NCI-H2227 (cell line): ENCODE results near the gene KRTAP10-8.
"Not testable (repeated sequence)": the region's sequence is repeated elsewhere in the genome, so short reads cannot be mapped to it uniquely, and the experiment has no call there.

Source experiments
- DNase-seq: peaks from one replicate; lab custom pipeline; 2025; ENCODE audit not compliant: unreplicated experiment; lab: John Stamatoyannopoulos, UW

KRTAP10-8 gene

DNA sequence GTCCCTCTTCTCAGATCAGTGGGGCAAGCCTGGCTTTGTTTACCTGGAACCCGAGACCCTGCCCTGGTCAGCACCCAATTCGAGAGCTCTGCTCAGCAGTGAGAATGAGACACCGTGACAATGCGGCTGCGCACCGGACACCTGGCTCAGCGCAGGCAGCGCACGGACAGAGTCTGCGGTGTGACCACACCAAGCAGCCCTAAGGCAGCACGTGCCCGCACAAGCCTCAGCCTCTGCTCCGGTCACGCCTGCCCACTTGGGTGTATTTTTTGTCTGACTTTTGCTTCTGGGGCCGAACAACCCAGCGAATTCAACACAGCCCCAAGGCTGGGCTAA, 4.7 kb downstream of the KRTAP10-8 start:
- DNase-seq = no peak

DNA sequence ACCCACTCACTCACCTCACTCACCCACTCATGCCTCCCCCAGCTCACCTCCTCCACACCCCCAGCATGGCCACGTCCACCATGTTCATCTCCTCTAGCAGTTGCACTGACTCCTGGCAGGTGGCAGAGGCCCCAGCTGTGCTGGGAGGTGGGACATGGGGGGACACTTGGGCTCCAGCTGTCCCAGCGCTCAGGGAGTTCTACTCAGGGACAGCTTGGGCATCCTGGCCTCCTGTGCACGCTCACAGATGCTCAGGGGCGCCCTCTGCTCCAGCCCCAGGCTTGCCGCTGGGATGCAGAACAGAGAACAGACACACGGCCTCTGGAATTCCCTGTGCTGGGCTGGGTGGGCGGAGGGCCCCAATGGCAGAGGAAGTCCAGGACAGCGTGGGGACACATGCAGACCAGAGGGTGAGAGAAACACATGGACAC, 5.2 kb downstream of the KRTAP10-8 start:
- no peak for DNase-seq

DNA sequence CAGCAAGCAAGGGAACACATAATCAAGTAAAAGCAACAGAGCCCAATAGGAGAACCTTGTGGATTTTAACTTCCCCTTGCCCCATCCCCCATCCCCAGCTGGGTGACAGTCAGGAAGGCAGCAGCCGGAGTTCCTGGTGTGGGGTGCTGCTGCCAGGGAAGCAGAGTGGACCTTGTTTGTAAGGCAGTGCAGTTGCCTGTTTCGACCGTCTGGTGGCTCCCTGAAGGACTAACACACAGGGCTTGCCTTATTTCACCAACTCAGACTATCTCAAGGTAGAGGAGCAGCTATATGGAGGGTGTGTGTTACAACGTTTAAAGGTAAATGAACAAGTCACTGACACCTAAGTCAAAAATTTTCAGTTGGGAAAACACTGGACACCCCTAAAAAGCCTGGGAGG, 6.6 kb downstream of the KRTAP10-8 start:
- DNase-seq = no peak

DNA sequence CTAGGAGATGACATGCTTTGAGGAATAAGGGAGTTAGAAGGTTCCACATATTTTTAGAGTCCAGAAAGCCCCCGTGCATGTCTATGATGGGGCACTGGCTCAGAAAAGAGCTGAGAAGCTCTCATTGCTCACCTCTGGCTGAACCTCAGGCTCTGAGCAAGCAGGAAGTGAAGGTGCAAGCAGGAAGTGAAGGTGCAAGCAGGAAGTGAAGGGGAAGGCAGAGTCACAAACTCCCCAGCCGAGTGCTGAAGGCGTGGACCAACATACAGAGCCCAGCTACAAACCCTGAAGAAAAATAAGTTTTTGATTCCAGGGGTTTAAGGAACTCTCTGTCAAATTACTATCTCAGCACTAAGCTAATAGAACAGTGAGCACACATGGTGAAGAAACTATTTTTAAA, 7.0 kb downstream of the KRTAP10-8 start:
- DNase-seq = no peak

DNA sequence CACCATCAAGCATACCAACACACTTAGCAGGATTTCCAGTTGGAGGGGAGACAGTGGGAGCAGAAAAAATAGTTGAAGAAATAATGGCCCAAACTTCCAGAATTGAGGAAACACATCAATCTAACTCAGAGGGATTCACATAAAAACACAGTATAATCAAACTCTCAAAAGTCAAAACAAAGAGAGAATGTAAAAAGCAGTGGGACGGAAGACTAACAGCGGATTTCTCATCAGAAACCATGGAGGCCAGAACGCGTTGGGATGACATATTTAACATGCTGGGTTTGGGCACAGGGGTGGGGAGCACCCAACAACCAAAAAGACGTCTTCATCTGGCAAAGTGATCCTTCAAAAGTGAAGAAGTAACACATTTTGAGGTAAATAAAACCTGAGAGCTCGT, 8.0 kb downstream of the KRTAP10-8 start:
- DNase-seq = no peak

DNA sequence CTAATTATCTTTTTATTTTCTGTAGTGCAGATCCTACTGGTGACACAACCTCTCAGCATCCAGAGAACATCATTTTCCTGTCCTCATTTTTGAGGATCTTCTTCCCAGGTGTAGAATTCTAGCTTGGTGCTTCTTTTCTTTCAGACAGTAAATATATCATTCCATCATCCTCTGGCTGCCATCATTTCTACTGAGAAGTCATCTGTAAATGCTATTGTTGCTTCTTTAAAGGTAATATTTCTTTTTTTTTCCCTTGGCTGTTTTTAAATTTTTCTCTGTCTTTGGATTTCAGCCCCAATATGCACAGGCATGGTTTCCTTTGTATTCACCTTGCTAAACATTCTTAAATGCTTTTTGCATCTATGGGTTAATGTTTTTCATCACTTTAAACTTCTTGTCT, 11.7 kb downstream of the KRTAP10-8 start:
- DNase-seq = no peak

DNA sequence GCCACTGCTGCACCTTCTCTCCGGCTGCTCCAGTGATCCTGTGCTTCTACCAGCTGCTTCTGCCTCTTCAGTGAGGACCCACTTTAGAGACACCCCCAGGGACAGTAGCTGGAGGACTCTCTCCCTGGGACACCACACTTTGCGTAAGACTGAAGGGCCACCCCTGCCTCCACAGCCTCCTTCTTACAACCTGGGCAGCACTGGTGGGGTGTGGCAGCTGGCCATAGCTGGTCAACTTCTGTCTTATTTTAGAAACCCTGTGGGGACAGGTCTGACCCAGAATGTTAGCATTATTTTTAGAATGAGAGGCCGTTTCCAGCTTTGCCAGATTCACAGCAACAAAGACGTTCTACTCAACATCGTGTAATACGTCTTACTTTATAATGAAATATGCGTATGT, 13.9 kb downstream of the KRTAP10-8 start:
- no peak for DNase-seq

DNA sequence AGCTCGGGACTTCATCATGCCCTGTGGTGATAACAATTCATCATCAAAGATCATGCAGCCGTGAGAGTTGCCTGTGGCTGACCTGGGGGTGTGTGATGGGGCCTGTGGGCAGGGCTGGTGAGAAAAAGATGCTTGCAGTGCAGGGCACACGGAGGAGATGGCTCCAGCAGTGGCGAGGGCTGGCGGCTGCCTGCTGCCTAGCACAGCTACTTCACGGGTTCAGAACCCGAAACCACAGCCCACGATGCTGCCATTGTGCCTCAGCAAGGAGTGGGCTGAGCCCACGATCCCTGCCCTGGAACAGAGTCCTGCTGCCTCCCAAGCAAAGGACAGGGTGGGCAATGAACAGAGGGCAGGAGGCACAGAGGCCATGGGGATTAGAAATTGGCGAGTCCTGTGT, 14.4 kb downstream of the KRTAP10-8 start:
- no peak for DNase-seq

DNA sequence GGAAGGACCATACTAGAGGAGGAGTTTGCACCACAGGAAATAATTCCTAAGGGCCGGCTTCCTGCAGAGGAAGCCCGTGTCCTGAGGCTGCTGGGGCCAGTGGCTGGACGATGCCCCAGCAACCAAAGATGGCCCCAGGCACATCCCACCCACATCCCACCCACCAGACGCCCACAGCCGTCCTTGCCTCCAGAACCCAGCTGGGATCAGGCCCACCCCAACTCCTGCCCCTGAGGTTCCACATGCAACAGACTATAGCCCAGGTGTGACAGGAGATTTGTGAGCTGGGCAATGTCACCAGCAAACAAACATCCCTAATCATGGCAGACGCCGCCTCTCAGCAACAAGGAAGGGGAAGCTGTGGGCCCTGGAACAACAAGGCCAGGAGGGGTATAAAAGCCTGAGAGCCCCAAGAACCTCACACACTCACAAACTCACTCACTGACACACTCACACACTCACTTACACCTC, 14.8 kb downstream of the KRTAP10-8 start, which contains the start of gene KRTAP10-9:
Gene KRTAP10-9 (plus strand): TSS at position 421 of the 471 bp plus-strand sequence. CDS start 79 bp downstream, outside the sequence.
- DNase-seq = no peak

DNA sequence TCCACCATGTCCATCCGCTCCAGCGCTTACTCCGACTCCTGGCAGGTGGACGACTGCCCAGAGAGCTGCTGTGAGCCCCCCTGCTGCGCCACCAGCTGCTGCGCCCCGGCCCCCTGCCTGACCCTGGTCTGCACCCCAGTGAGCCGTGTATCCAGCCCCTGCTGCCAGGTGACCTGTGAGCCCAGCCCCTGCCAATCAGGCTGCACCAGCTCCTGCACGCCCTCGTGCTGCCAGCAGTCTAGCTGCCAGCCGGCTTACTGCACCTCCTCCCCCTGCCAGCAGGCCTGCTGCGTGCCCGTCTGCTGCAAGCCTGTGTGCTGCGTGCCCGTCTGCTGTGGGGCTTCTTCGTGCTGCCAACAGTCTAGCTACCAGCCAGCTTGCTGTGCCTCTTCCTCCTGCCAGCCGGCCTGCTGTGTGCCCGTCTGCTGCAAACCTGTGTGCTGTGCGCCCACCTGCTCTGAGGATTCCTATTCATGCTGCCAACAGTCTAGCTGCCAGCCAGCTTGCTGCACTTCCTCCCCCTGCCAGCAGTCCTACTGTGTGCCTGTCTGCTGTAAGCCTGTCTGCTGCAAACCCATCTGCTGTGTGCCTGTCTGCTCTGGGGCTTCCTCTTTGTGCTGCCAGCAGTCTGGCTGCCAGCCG, 15.4 kb downstream of the KRTAP10-8 start:
- not testable (repeated sequence) for DNase-seq

DNA sequence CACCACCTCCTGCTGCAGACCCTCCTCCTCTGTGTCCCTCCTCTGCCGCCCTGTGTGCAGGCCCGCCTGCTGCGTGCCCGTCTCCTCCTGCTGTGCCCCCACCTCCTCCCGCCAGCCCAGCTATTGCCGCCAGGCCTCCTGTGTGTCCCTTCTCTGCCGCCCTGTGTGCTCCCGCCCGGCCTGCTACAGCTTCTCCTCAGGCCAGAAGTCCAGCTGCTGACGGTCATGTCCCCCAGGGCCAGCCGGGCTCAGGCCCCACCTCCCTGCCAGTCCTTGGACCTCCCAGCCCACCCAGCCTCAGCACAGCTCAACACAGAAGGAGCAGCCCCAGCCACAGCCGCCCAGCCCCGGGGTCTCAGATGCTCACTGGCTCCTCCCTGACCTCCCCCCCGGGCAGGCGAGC, 16.0 kb downstream of the KRTAP10-8 start:
- not testable (repeated sequence) for DNase-seq

DNA sequence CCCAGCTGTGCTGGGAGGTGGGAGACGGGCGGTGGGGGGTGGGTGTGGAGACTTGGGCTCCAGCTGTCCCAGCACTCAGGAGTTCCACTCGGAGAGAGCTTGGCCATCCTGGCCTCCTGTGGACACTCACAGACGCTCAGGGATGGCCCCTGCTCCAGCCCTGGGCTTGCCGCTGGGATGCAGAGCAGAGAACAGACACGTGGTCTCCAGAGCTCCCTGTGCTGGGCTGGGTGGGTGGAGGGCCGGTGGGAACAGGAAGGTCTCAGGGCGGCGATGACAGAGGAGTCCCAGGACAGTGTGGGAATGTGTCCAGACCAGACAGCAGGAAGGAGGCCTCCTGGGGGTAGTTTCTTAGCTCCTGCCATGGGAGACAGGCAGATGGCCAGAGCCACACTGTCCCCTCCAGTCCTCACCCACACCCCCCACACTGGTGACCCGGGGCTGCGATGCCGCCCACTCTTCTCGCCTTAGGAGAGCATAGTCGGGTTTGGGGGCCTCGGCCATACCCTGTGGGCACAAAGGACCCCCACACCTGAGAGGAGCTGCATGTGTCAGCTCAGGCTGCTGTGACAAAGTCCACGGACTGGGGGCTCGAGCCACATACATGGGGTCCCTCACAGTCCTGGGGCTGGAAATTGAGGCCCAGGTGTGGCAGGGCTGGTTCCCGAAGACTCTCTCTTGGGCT, 17.0 kb downstream of the KRTAP10-8 start:
- no peak for DNase-seq

DNA sequence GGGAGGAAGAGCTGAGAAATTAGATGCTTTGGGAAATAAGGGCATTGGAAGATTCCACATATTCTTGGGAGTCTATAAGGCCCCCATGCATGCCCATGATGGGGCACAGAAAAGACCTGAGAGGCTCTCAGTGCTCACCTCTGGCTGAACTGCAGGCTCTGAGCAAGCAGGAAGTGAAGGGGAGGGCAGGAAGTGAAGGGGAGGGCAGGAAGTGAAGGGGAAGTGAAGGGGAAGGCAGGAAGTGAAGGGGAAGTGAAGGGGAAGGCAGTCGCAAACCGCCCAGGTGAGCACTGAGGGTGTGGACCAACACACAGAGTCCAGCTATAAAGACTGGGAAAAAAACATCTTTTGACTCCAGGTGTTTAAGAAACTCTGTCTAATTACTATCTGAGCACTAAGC, 18.6 kb downstream of the KRTAP10-8 start:
- DNase-seq = no peak

DNA sequence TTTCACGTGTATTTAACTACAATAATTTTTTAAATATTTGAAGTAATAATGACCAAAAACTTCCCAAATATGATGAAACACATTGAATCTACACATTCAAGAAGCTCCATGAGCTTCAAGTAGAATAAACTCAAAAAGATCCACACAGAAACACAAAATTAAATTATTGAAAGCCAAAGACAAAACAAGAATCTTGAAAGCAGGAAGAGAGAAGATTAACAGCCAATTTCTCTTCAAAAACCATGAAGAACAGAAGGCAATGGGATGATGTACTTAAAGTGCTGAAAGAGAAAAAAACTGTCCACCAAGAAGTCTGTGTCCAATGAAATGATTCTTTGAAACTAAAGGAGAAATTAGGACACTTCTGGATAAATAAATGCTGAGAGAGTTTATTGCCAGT, 20.2 kb downstream of the KRTAP10-8 start:
- DNase-seq = no peak

DNA sequence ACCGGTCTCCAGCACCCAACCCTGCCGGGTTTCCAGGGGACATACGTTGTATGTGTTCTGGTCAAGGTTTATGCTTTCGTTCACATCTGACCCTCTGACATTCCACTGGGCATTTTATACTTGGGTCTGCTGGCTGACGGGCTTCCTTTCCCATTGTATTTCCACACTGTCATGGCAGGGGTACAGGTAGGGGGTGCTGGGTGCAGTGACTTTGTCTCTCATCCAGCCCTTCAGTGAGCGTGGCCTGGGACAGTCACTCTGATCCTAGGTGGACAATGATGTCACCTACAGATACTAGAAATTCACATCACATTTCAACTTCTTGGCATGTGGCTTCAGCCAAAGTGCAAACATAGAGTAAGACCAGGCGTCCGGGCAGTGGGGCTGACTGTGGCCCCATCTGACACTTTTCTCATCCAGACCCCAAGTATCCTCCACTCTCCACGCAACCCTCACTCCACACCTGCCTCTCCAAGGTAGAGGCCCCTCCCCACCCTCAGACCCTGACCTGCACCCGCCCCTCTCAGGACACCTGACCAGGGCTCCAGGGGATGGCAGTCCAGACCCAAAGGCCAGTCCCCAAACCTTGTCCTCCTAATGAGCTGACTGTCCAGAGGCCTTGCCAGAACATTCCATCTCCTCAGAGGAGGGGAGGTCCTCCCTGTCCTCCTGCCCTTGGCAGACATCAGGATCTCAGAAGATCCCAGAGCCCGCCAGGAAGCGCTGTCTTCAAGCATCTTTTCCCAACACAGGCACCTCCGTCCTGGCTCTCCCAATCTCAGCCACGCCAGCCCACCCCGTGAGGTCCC, 24.5 kb downstream of the KRTAP10-8 start:
- DNase-seq = no peak

DNA sequence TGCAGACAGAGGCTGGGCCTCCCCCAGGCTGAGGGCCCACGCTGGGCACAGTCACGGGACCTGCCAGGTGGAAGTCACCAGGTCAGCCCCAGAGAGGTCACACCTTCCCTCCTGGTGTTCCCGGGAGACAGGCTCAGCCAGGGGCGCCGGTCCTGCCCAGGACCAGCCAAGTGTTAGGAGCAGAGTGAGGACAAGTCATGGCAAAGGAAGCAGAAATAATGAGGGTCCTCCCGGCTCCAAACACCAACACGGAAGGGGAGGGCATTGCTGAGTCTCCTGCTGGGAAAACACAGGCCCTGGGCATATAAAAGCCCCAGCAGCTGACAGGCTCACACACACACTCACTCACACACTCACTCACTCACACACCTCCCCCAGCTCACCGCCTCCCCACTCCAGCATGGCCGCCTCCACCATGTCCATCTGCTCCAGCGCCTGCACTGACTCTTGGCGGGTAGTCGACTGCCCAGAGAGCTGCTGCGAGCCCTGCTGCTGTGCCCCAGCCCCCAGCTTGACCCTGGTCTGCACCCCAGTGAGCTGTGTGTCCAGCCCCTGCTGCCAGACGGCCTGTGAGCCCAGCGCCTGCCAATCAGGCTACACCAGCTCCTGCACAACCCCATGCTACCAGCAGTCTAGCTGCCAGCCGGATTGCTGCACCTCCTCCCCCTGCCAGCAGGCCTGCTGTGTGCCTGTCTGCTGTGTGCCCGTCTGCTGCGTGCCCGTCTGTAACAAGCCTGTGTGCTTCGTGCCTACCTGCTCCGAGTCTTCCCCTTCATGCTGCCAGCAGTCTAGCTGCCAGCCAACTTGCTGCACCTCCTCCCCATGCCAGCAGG, 25.4 kb downstream of the KRTAP10-8 start, which contains the start of gene KRTAP10-10:
Gene KRTAP10-10 (plus strand): TSS at position 339 of the 833 bp plus-strand sequence. CDS start 62 bp downstream, at position 401.
- peak; percentile 66 for DNase-seq

DNA sequence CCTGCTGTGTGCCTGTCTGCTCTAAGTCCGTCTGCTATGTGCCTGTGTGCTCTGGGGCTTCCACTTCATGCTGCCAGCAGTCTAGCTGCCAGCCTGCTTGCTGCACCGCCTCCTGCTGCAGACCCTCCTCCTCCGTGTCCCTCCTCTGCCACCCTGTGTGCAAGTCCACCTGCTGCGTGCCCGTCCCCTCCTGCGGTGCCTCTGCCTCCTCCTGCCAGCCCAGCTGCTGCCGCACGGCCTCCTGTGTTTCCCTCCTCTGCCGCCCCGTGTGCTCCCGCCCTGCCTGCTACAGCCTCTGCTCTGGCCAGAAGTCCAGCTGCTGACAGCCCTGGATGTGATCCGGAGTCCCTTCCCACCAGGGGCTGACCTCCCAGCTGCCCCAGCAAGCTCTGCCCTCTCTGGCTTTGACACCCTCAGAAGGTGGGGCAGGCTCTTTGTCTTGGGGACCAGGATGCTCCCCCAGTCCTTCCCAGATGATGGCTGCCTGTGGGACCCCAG, 26.0 kb downstream of the KRTAP10-8 start:
- not testable (repeated sequence) for DNase-seq

DNA sequence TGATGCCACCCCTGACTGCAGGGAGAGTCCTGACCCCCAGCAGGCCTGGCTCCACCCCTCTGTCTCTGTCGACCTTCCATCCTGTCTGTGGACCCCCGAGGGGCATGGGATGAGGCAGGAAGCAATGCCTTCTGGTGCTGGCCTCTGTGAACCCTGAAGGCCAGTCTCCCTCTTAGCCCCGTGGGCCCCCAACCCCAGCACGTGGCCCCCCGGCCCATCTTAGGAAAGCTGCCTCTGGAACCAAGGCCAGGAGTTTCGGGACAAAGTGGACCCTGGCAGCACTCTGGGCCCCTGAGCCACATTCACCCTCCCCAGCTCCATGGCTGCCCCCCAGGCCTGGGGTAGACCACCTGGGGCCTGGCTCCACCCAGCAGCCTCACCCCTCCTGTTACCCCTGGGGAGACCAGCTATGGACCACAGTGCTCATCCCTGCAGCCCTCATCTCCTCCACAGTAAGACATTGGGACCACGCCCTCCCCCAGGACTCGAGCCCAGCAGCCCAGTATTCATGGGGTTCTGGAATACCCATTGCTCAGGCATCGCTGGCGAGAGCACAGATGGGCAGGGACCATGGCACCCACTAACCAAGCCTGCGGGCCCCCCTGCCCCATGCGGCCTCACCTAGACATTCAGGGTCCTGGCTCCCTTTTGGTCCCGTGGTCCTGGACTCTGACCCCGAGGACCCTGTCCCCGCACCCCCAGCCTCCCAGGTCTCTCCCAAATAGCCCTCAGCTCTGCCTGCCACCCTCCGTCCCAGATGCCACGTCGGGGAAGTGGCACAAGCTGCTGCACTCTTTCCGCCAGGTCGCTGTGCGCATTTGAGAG, 26.8 kb downstream of the KRTAP10-8 start:
- not testable (repeated sequence) for DNase-seq

DNA sequence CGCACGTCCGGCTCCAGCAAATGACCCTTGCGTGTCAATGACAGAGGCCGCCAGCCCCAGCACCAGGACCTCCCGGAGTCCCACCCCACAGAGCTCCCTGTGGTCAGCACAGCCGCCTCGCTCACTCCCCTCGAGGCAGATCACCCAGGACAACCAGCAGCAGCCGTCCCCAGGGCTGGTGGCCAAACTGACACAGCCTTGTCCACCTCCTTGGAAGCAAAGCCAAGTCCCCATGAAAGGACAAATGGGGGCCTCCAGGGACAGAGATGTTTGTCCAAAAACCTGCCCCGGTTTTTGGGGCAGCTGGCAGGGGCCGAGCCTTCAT, 27.4 kb downstream of the KRTAP10-8 start:
- no peak for DNase-seq

DNA sequence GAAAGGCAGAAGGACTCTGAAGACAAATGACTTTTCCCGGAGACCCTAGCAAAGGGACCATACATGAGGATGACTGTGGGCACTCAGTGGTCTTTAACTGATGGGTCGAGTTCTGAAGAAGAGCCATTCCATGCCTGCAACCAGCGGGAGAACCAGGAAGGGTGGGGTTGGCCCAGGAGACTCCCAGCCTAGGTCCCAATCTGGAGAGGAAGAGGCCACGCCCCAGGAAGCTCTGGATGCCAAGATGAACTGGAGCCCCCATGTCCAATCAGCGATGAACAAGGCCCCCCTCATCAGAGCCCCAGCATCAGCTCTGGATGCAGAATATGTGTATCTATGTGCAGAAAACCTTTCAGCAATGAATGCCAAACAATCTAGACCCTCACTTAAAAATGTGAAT, 28.9 kb downstream of the KRTAP10-8 start:
- DNase-seq = no peak
